Stimulated activated CD4-positive, alpha-beta T cell treated with anti-CD3 and anti-CD28 coated beads, Interleukin-1b, Interleukin-23, amount 100 ng/mL, for 1 hour (primary cell): Measurements from ENCODE around the gene ZDHHC23.

Source experiments
- DNase-seq, 2 donors: peaks; one replicate each; pipeline ENCODE4 v3.0.0-alpha.2; 2020; ENCODE audit warnings: low read depth in 2 of 2

Gene ZDHHC23

GRCh38 chr3:114005481-114005880 is 57.7 kb downstream of the ZDHHC23 start:
- no peak for DNase-seq

- no peak for DNase-seq
Observed at GRCh38 chr3:114011059-114011797, 63.4 kb downstream of the ZDHHC23 start.
